Measurements from ENCODE around the gene PCLO.
"Not testable (repeated sequence)": the region's sequence is repeated elsewhere in the genome, so short reads cannot be mapped to it uniquely, and the experiment has no call there.

The PCLO gene

DNA sequence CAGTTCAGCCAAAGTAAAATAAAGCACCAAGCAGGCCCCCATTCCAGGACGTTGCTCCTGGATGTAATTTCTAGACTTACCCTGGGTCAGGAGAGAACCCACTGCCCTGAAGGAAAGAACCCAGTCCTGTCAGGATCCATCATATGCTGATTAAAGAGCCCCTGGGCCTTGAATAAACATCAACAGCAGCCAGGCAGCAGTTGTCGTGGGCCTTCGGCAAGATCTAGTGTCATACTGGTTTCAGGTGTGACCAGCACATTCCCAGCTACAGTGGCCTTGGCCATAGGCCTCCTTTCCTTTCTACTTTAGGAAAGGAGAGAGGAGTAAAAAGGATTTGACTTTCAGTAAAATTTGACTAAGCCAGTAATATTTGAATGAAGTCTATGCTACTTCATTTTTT lies 430.0 kb downstream of the PCLO start:
- DNase-seq (ENCODE audit: low read depth) = no peak

DNA sequence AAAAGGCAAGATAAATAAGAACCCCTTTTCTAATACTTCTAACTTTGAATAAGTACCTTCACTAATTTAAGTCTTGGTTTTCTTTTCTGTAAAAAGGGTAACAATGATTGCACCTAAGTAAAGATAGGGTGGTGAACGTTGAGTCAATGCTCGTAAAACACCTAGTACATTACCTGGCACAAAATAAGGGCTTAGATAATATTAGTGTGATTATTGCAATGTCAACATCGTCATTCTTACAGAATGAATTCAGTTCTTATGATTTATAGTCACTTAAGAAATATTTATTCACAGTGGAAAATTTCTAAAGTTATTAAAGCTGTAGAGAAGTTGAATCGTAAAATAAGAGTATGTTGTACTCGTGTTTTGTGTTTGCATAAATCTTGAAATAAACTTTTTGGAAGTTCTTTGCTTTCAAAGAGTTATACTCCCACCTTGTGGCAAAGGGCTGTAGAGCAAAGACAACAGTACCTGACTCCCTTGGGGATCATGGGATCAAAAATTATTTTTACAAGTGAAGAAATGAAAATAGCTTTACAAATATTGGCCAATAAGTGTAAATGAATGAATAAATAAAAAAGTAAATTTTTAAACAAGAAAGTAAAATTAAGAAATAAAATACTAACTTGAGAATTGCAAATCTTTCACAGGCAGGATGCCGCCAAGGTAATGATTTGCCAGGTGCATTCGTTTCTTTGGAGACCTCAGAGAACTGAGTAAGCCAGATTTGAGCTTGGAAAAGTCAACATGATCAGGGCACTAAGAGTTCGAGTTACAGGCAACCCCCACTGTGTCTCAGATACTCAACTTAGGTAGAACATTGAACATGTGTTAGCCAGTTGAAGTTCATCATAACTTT lies 433.3 kb downstream of the PCLO start:
- no peak for DNase-seq (ENCODE audit: low read depth)

DNA sequence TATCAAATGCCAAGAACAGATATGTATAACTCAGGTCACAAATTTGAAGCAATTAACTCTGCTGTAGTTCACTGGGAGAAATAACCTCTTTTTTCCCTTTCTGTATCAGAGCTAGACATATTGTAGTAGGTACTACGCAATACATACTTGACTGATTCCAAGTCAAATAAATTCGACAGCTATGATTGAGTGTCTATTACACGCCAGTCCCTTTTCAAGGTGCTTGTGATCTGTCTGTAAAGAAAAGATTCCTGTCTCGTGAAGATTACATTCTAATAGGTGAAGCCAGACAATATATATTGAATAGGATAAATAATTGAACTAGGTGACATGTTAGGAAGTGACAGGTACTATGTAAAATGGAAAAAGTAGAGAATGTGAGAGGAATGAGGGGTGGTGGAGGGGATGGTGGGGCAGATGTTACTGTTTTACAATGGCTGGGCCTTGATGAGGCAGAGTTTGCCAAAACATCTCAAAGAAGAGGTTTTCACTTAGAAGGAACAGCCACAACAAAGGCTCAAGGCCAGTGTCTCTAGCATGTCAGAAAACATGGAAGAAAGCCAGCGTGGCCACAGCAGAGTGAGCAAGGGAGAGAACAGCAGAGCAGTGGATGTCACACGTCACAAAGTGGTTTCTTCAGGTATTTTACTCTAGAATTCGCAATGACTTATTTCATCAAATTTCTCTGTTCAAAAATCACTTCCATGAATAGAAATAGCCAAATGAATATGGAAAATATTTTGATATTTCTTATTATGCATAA lies 436.5 kb downstream of the PCLO start:
- DNase-seq (ENCODE audit: low read depth) = no peak

DNA sequence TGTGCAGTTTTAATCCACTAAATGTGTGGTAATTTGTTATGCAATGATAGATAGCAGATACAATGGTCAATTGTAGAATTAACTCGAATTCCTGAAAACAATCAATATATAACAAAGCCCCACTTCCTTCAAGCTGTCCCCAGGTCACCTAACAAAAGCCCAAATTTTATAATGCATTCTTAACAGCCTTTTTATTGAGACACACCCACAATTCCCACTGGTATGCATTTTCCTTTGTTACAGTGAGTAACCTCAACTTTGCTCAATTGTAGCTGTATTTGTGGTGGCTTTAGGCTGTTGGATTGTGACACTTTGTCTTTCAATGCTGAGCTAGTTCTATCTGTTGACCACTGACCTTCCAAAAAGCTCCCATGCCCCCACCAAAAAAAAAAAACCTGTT lies 439.3 kb downstream of the PCLO start:
- DNase-seq (ENCODE audit: low read depth) = no peak

DNA sequence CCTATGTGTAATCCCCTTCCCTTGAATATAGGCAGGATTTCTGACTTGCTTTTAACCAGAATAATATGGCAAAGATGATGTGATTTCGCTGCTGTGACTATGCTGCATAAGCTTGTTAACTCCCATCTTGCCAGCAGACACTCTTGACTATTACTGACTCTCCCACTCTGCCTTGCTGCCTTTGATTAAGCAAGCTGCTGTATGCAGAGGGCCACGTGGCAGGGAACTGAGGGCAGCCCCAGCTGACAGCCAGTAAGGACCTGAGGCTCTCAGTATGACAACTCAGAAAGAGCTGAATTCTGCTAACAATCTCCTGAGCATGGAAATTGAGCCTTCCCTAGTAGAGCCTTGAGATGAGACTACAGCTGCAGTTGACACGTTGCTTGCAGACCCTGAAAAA lies 439.7 kb downstream of the PCLO start:
- DNase-seq (ENCODE audit: low read depth) = no peak

DNA sequence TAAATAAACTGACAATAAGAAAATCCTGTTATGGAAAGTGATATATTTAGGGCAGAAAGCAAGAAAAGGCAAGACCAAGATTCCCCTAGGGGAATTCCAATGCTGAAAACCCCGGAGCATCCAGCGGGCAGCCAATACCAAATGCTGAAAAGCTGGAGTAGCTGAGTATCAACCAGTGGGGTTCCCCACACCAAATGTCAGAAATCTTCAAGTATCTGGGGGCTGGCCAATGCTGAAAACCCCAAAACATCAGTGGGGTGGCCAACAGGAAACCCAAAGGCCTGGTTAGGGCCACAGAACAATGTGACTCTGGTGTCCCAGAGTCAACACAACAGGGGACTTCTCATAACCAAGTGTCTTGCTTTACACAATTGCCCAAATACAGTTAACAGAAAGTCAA lies 447.3 kb downstream of the PCLO start:
- DNase-seq (ENCODE audit: low read depth) = no peak

DNA sequence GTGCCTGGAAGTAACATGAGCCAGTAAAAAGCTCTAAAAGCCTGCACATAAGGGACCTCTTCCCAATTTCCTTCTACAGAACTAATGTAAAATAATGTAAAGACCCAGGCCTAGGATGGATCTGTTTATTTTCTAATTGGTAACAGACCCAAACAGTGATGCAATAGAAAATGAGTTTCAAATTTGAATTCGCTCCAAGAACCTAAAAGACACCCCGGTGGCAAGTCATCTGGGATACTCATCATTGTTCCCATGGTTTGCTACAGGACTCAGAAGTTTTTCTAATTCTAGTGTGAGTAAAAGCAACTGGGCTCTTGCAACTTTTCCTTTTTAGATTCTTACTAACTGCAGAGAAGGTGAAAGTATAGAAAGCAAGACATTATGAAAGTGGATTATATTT lies 447.8 kb downstream of the PCLO start:
- DNase-seq (ENCODE audit: low read depth) = no peak

DNA sequence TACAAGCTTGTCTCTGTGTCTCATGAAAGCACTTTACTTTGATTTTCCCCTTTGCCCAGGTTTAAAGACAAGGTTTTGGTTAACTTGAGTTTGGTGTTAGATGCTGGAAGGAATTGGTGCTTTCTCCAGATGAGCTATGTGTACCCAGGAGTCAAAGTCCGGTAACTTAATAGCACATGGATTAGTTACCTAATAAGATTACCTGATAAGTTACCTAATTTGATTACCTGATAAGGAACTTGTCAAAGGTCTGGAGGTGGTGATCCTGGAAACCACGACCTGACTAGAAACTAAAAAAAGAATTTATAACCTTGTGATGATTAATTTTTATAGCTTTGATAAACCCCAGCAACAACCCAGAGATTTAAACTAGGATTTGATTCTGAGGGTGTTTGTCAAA lies 449.2 kb downstream of the PCLO start:
- DNase-seq (ENCODE audit: low read depth) = no peak

DNA sequence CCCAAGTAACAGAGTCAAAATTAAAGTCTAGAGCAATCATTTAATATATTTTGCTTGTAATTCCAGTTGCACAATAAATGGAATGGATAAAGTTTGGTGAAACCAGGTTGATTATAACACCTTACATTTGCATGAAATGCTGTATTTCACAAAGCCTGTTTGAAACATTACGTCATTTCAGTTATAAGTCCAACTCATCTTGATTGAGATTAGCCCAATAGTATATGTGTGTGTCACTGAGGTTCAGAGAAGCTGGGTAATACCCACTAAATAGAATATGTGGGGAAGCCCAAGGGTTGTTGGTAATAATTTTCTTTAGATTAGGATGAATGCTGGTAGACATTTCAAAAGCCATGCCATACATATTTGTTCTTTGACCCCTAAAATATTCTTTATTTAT lies 456.3 kb downstream of the PCLO start:
- DNase-seq (ENCODE audit: low read depth) = not testable (repeated sequence)

DNA sequence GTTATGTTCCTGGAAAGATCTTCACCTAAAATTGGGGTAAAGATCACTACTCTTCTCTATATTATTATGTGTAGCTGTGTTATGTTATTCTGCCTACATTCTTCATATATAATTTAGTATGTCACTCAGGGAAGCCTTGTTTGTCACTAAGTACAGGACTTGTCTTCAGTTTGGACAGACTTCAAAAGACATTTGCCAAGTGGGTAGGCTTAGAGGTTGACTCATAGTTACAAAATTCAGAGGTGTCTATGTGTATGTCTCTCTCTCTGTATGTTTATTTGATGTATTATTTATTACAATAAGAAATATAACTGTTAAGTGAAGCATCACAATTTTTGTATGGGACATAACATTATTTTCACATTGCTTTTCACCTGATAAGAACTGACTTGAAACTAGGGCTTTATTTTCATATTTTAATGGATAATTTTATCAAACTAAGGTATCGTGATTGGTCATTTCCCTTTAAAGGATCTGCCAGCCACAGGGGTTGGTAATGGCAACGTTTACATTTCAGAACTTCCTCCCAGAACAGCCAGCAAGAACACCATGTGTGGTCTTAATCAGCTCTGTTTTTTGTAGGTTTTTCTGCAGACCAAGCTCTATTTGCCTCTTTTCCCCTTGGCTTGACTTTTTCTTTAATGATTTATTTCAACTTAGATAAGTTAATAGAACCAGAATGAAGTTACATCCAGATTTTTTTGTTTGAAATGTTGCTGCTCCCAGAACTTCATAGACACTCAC lies 457.0 kb downstream of the PCLO start:
- DNase-seq (ENCODE audit: low read depth) = no peak

DNA sequence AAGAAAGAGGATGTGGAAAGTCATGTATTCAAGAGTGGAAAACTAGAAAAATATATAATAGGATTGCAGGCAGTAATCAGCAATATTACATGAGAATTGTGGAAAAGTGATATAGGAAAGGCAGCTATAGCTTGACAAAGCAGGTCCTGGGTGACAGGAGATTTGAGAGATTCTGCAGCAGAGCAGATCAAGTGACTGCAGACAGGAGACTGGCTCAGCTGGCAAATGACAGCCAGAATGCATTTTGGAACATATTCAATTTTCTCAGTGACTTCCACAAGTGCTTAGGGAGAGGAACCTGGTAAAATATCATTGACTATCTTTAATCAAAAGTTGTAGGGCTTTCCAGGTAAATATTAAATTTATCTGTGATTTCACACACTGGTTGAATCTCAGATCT lies 458.6 kb downstream of the PCLO start:
- no peak for DNase-seq (ENCODE audit: low read depth)

Measured in GM04504 (cell line).